ENCODE data around the gene ARPC5L.
"Not testable (repeated sequence)": the region's sequence is repeated elsewhere in the genome, so short reads cannot be mapped to it uniquely, and the experiment has no call there.

Gene ARPC5L

GRCh38 chr9:124861342-124862229, at the start of gene ARPC5L, which contains the start of gene RPL35:
Gene ARPC5L, plus strand, starts transcription at chr9:124862130. Its CDS starts 7,161 bp downstream, at chr9:124869291.
Gene RPL35, minus strand, starts transcription at chr9:124861957. Its CDS starts 45 bp downstream, at chr9:124861912.
- DNase-seq = peak; percentile 89 to 98 (median 97)

- no peak for DNase-seq
Observed at GRCh38 chr9:124812441-124812876, 49.5 kb upstream of the ARPC5L start.

GRCh38 chr9:124813041-124813440, 48.9 kb upstream of the ARPC5L start:
- peak in 1 of 3 experiments; percentile 11 for DNase-seq

- DNase-seq = no peak
Observed at GRCh38 chr9:124813501-124814163, 48.3 kb upstream of the ARPC5L start.

GRCh38 chr9:124814164-124814535, 47.8 kb upstream of the ARPC5L start:
- no peak for DNase-seq

- no peak for DNase-seq
Observed at GRCh38 chr9:124815601-124816000, 46.3 kb upstream of the ARPC5L start.

- DNase-seq = peak in 1 of 3 experiments; percentile 40
Observed at GRCh38 chr9:124818431-124819281, 43.3 kb upstream of the ARPC5L start.

- no peak for DNase-seq
Observed at GRCh38 chr9:124820698-124821623, 41.0 kb upstream of the ARPC5L start.

- peak in 1 of 3 experiments; percentile 8 for DNase-seq
Observed at GRCh38 chr9:124828489-124829333, 33.2 kb upstream of the ARPC5L start.

- DNase-seq = no peak
Observed at GRCh38 chr9:124829334-124829669, 32.6 kb upstream of the ARPC5L start.

GRCh38 chr9:124830593-124830992, 31.3 kb upstream of the ARPC5L start:
- DNase-seq = no peak

- no peak for DNase-seq
Observed at GRCh38 chr9:124831642-124832364, 30.1 kb upstream of the ARPC5L start.

GRCh38 chr9:124834591-124834990, 27.3 kb upstream of the ARPC5L start:
- DNase-seq = peak in 1 of 3 experiments; percentile 71

GRCh38 chr9:124835026-124835557, 26.8 kb upstream of the ARPC5L start:
- peak; percentile 72 to 93 (median 81) for DNase-seq

- not testable (repeated sequence) for DNase-seq
Observed at GRCh38 chr9:124838132-124838531, 23.8 kb upstream of the ARPC5L start.

GRCh38 chr9:124838567-124839275, 23.2 kb upstream of the ARPC5L start:
- not testable (repeated sequence) for DNase-seq

GRCh38 chr9:124839612-124840299, 22.2 kb upstream of the ARPC5L start:
- peak in 2 of 3 experiments; percentile 25 to 78 for DNase-seq

GRCh38 chr9:124840300-124840833, 21.6 kb upstream of the ARPC5L start:
- no peak for DNase-seq

All from NCI-H1417 (cell line).